Ramos (cell line): ENCODE measurements around the gene DNHD1.

Source experiments
- in situ Hi-C: fragments of 300-500 bp; cut with MboI; formaldehyde crosslinking; loops from one replicate; pipeline ENCODE4 v1.14.3; 2022; ENCODE audit warnings: low sequenced_read_pairs; ENCODE audit not compliant: unreplicated experiment

Gene DNHD1

DNA sequence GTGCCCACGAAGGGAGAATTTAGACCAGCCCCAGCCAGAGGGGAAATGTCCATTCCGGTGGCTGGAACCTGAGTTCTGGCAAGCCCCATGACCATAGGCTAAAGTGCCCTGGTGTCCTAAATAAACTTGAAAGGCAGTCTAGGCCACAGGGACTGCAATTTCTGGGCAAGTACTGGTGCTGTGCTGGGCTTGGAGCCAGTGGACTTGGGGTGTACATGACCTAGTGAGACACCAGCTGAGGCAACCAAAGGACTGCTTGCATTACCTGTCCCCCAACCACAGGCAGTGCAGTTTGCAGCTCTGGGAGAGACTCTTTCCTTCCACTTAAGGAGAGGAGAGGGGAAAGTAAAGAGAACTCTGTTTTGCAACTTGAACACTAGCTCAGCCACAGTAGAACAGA is 82.6 kb downstream of the DNHD1 start:
- in situ Hi-C loops = no loop called here

DNA sequence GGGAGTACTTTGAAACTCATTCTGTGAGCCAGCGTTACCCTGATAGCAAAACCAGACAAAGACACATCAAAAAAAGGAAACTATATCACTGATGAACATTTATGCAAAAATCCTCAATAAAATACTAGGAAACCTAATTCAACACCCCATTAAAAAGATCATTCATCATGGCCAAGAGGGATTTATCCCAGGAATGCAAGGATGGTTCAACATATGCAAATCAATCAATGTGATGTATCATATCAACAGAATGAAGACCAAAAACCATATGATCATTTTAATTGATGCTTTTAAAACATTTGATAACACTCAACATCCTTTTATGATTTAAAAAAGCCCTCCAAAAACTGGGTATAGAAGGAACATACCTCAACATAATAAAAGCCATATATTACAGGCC is 86.5 kb downstream of the DNHD1 start:
- in situ Hi-C loops = no loop called here

DNA sequence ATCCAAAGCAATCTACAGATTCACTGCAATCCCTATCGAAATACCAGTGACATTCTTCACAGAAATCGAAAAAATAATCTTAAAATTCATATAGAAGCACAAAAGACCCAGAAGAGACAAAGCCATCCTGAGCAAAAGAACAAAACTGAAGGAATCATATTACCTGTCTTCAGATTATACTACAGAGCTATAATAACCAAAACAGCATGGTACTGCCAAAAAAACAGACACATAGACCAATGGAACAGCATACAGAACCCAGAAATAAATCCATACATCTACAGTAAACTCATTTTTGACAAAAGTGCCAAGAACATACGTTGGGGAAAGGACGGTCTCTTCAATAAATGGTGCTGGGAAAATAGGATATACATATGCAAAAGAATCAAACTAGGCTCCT is 87.4 kb downstream of the DNHD1 start:
- in situ Hi-C loops = no loop called here

DNA sequence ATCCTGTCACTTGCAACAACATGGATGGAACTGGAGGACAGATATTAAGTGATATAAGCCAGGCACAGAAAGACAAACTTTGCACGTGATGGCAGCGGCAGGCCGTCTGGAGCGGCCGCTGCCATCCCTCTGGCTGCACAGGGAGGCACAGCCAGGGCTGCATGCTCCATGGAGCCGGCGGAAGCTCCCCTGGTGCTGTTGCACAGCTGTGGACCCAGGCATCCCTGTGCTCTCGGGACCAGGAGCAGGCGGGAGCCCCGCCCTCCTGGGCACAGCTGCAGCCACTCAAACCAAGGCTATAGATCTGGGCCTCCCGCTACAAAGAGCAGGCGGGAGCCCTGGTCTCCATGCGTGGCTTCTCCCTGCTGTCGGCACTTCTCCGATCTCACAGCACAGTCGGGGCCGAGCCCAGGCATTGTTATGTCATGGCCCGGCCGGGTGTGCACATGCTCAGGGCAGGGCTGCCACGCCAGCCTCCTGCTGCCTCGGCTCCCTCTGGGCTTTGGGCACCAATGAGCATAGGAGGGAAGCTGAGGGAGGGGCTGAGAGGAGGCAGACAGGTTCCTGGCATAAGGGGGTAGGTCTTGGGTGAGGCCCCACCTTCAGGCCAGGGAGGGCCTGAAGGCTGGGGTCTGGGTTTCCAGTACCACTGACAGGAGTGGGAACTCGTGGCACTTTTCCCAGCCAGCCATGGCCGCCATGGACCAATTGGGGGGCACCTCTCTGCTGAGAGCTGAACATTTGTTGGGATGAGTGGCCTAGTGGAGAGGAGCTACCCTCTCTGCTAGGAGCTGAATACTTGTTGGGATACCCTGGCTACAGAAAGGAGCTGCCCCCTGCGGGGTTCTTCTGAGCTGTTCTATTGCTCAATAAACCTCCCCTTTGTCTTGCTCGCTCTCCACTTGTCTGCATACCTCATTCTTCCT is 89.6 kb downstream of the DNHD1 start:
- in situ Hi-C loops = no loop called here

DNA sequence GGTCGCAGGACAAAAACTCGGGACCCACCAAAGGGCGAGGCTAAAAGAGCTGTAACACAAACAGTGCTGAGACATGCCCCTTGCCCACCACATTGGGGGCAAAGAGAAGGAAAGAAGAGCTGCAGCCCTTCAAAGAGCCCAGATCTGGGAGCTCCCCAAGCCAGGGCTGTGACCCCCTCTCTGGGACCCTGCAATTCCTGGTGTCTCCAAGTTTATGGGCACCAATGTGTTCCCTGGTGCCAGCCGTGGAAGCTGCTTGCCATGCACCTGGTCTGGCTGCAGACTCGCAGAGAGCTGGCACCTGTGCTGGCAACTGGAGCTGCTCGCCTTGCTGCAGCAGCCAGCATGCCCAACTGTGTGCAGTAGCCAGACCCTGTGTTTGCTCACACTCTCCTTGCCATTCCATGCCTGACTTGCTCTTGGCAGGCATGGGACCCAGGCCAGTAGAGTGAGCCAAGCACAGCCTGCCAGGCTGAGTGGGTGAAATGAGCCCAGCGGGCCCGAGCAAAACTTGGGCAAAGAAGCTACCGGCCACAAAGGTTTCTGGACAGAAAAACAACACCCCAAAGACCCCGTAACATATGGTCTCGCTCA is 90.4 kb downstream of the DNHD1 start:
- in situ Hi-C loops = no loop called here

DNA sequence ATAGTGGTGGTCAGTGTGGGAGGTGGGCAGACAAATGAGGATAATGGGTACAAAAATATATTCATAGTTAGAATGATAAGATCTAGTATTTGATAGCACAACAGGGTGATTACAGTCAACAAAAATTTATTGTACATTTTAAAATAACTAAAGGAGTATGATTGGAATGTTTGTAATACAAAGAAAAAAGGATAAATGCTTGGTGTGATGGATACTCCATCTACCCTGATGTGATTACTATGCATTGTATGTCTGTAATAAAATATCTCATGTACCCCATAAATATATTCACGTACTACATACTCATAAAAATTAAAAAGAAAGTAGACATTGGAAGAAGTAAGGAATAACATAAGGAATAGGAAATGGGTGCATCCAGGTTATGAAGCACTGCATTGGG is 90.9 kb downstream of the DNHD1 start:
- in situ Hi-C loops = no loop called here

DNA sequence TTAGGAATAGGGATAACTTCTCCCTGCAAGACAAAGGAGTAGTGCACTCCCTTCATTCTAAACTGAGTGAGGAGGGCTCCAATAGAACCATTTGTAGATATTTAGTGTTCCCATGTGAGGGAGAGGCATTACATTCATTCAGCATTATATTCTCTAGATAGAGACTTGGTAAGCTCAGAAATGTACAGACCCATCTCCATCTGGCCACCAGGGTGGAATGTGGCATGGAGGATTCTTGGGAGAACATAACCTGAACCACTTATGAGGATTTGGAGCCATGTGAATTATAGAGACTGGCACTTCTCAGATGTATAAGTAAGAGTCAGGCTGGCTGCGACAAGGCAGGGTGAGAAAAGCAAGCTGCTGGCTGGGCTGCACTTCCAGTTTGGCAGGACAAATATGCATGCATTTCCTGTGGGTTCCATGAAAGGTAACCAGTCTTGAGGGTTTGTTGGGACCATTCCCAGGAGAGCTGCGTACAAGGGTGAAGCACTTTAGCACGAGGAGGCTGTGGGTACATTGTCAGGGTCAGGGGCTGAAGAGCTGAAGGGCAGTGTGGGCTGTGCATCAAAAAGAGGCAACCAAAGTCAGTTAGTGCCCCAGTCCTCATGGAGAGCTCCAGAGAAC is 97.2 kb downstream of the DNHD1 start:
- in situ Hi-C loops = no loop called here

DNA sequence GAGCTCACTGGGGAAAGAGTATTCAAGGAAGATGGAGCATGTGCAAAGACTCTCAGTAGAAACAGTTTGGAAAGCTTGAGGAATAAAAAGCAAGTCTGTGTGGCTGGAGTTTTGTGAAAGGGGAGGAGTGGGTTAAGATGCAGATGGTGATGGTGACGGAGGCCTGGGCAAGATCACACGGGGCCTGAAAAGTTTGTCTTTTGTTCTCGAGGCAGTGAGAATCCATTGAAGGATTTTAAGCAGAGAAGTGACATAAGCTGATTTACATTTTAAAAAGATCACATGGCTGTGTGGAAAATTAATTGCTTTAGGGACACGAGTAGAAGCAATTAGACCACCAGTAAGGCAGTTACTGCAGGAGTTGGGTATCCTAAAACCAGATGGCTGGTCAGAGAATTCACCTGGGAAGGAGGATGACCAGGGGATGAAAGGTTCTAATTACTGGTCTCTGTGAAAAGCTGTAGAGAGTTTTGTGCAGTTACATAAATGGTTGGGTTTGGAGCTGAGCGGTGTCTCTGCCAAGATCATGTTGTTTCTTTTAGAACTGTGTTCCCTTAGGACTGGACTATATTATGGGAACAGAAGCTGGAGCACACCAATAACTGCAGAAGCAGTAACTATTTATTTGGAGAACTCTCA is 99.3 kb downstream of the DNHD1 start:
- in situ Hi-C loops = no loop called here

DNA sequence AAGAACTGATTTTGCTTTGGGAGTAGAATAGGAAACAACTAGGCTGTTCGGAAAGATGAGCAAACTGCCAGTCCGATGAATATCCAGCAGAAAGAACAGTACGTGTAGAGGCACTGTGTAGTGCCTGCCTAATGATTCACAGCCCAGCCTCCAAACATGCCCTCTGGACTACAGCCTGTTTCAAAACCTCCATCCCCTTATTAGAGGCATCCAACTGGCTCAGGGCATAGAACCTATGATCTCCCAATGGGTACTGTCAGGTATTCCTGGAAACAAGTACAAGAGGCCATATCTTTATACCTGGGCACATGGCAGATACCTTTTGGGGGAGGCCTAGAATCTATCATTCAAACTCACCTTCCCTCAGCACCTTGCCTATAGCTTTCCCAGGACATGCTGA is 101.5 kb downstream of the DNHD1 start:
- in situ Hi-C loops = no loop called here

DNA sequence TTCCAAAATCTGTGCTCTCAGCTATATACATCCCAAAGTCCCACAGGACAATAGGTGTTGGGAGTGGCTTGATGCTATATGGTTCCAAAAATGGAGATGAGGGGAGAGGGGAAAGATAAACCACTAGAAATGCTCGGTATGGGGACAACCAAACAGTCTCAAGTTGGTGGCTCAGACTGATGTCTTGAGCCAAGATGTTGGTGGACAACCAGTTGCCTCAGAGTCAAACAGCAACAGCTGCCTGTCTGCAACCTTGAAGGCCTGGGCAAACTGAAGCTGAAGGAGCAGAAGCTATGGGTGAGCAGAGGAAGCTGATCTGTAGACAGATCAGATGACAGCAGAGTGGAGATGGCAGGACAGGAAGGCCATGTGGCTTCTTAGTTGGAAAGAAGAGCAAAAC is 102.4 kb downstream of the DNHD1 start:
- in situ Hi-C loops = no loop called here

DNA sequence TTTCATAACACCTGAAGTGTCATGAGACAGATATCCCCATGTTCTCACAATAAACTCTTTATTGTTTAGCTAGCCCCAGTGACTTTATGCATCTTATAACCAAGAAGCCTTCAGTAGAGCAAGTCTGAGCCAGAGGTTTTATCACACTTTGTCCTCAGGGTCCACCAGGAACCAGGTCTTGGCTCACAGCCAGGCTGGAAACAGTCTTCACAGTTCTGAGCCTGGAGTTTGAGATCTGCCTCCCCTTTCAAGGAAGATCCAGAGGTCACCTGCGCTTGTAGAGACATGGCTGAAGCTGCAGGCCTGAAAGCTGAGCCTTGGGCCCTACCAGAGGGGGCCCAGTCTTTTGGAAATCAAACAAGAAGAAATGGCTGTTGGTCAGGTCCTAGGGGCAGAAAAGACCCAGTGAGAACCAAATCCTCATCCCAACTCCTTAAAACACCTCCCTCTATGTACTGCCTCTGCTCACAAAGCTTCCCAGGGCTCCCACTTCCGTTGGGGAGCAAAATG is 102.9 kb downstream of the DNHD1 start:
- in situ Hi-C loops = no loop called here

DNA sequence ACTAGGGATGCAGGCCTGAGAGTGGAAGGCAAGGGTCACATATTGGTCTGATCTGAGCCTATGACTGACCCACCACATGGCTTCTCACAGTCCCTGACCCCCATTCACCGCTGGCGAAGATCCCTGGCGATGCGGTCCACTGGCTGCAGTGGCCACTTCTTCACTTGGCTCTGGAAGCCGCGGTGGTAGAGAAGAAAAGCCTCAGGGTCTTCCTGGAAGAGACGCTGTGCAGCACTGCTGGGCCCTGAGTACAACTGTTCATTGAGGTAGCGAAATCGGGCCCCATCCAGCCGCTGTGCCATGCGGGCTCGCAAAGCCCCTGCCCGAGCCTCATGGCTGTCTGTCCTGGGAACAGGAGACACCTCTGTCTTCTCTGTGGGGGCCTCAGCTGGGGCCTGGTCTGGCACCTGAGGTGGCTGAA is 104.0 kb downstream of the DNHD1 start:
- in situ Hi-C loops = no loop called here

DNA sequence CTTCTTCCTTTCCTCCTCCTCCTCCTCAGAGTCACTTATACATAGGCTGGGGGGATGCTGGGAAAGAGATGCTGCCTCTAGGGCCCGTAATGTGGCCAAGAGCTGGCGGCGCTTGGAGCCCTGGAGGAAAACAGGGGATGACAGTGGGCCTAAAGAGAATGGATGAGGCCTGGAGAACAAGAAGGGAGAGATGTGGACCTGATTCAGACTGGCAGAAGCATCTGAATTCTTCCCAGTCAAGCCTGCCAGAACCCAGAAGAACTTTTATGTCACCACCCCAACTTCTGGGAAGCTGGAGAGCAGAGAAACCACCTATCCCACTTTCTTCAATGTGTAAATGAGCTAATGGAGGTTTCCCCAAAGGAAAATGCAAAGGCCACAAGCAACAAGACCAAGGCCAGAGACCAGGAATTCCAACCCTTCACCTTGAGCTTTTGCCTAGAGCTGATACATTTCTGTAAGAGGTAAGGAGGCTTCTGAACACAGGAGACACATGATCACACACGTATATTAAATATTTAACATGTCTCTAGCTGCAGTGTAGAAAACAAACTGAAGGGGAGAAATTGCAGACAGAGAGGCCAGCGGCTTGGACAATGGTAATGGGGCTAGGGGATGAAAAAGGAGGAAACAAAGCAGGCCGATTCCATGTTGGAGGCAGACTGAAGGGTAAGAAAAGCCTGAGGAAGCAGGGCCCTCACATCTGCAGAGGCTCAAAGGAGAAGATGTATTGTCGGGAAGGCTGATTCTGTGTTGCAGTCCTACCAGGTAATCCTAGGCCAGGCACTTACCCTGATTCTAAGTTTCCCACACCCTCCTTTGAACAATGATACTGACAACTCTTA is 105.2 kb downstream of the DNHD1 start:
- in situ Hi-C loops = no loop called here

DNA sequence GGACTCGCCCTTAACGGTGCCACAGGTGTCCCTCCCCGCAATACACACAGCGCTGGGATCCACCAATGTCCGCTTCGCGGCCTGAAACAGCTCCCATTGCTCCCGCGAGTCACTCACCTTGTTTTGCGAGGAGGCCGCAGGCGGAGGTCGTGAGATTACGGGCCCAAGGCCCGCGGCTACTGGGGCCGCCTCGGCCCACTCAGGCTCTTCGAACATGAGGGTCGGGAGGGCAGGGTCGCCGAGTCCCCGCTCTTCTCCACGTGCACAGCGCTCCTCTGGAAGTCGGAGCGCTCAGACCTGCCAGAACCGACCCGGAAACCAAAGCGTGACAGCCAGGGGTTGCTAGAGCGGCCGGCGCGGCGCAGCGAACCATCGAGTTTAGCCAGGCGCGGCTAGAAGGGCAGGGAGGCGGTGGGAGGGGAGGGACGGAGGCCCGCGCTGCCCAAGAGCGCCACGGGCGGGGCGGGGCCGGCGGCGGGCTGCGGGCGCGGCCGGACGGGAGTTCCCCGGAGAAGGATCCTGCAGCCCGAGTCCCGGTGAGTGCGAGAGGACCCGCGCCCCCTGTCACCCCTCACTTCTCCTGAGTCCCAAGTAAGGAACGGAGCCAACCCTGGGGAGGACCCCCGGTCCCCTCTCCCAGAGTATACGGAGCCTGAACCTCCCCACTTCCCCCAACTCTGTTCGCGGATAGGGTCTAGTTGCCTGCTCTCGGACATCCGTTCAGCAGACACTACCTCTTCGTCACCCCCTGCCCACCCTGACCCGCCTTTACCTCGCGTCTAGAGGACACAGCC is 106.4 kb downstream of the DNHD1 start, which contains the start of the genes ILK and RRP8:
ILK (plus strand) TSS at position 488 of the 794 bp plus-strand sequence. CDS start 498 bp downstream, outside the sequence.
RRP8 (minus strand) TSS at position 330 of the 794 bp plus-strand sequence; CDS start at position 216, 114 bp downstream.
- in situ Hi-C loops = no loop called here

DNA sequence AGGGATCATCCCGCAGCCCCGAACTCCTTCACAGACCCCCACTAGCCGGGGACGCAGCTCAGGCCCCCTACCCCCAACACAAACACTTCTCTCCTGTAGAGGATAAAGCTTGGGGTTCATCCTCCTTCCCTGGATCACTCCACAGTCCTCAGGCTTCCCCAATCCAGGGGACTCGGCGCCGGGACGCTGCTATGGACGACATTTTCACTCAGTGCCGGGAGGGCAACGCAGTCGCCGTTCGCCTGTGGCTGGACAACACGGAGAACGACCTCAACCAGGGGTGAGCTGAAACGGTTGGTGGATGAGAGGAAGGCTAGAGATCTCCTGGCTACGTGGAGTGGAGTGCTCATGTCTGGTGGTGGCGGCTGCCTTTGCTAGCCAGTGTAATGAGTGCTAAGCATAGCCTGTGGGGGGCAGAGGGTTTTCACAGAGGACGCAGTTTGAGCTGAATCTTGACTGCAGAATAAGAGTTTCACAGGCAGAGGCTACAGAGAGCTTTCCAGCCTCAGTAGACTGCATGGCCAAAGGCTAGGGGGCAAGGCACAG is 107.1 kb downstream of the DNHD1 start:
- in situ Hi-C loops = no loop called here

DNA sequence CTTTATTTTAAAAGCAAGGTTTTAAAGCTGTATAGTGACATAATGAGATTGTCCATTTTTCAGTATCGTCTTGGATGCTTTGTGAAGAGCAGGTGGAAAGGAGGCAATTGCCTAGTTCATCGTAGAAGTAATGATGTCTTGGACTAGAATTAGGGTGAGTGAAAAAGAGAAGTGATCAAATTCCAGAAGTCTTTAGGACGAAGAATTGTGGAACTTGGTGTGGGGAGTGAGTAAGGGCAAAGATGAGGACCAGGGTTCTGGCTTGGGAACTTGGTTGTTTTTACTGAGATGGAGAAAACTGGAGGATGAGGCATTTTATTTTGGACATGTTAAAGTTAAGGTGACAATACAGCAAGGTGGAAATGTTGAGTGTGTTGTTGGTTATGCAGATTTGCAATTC is 107.7 kb downstream of the DNHD1 start:
- in situ Hi-C loops = no loop called here

DNA sequence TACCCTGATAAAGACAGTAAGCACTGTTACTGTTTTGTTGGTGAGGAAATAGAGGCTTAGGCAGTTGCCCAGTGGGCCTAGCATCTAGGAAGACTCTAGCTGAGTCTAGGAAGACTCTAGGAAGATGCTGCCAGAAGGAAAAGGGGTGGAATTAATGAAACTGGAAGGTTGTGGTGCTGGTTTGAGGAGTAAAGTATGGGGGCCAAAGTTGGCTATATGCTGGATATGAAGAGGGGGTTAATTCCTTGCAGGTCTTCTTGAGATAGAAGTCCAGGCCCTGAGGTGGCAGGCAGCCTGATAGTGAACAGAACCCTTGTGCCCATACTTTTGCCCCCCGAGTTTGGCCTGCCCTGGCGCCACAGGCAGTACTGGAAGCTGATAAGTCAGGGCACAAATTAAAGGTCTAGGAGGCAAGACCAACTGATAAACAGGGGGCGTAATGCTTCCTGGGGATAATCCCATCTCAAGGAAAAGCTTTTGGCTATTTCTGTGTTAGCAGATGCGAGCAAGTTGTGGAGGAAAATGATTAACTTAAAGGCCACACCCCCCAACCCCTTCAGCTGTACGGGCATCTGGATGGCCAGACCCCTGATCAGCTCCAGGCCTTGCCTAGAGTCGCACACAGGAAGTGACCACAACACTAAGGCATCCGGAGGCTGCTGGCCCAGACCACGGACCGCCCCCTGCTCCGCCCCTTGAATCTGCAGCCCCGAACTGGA is 109.5 kb downstream of the DNHD1 start:
- in situ Hi-C loops = no loop called here
